HCT116 (cell line): Measurements from ENCODE around the gene ANKRD10. TPM values are rescaled to one million over a fixed set of nuclear protein-coding genes. Genes with fewer than 3 reads are reported as not detected.

Source experiments
- ATAC-seq: fragments of 200-7000 bp; cut with Tn5 transposase; 2 replicates; pipeline ENCODE4 v1.9.1; 2020; ENCODE audit warnings: mild to moderate bottlenecking, moderate library complexity
- BruUV-seq: library from RNA; stranded (reverse); fragments of 400-500 nt; replicated peaks from 2 replicates; lab custom pipeline; 2021; lab: Mats Ljungman, UMichigan
- CTCF ChIA-PET: fragments of 300-600 bp; sonication (Branson Sonifier 250); formaldehyde crosslinking; loops from one replicate; lab custom pipeline; 2021; ENCODE audit warnings: antibody characterized with exemption; lab: Charles Lee
- POLR2A ChIA-PET: fragments of 300-600, 350-600 bp; sonication (Branson Sonifier 250); formaldehyde crosslinking; loops from one replicate; lab custom pipeline; 2021; ENCODE audit warnings: antibody characterized with exemption; lab: Charles Lee
- RAD21 ChIA-PET, 2 experiments: fragments of 300-600 bp; sonication (Branson Sonifier 250); formaldehyde crosslinking; loops; one replicate each; lab custom pipeline; 2023; ENCODE audit warnings: low total read pairs in 2 of 2; ENCODE audit not compliant: uncharacterized antibody in 2 of 2, unreplicated experiment in 2 of 2, low non-redundant PET in 1 of 2; lab: Charles Lee
- DNase-seq: peaks from one replicate; pipeline ENCODE4 v3.0.0-alpha.2; 2010; ENCODE audit warnings: low read depth, low spot score
- H2AFZ ChIP-seq: fragments of 200-600 bp; shearing (Covaris generic), sonication (generic); 2 replicates; pipeline ENCODE4 v1.6.1; 2017; ENCODE audit warnings: low read depth, mixed run types, mixed read lengths, antibody characterized with exemption, low read length; ENCODE audit not compliant: poor library complexity, severe bottlenecking
- H3K27ac ChIP-seq: 2 replicates; pipeline ENCODE4 v1.5.1; 2012; ENCODE audit warnings: low read depth, low read length
- H3K27me3 ChIP-seq: fragments of 200-600 bp; sonication (generic); 2 replicates; pipeline ENCODE4 v1.6.1; 2016; ENCODE audit warnings: mixed run types, low read length, mixed read lengths; ENCODE audit not compliant: insufficient read depth
- H3K36me3 ChIP-seq, 2 experiments: fragments of 200-500 bp in 1 of 2; fragments of 200-600 bp in 1 of 2; sonication (Bioruptor generic) in 1 of 2; sonication (generic) in 1 of 2; 2 replicates each; pipeline versions ENCODE4 v1.5.1 to v1.6.1; 2014 to 2016; ENCODE audit warnings: low read length in 2 of 2, inconsistent platforms in 1 of 2, mixed read lengths in 1 of 2, mixed run types in 1 of 2; ENCODE audit not compliant: insufficient read depth in 2 of 2, control insufficient read depth in 1 of 2
- H3K4me1 ChIP-seq, 2 experiments: fragments of 200-600 bp in 1 of 2; sonication (generic) in 1 of 2; 2 replicates each; pipeline versions ENCODE4 v1.5.1 to v1.6.1; 2012 to 2017; ENCODE audit warnings: low read length in 2 of 2, inconsistent platforms in 1 of 2, mild to moderate bottlenecking in 1 of 2, mixed read lengths in 1 of 2, mixed run types in 1 of 2, moderate library complexity in 1 of 2; ENCODE audit not compliant: insufficient read depth in 2 of 2, control insufficient read depth in 1 of 2
- H3K4me2 ChIP-seq: fragments of 200-600 bp; sonication (generic); 2 replicates; pipeline ENCODE4 v1.6.1; 2017; ENCODE audit warnings: mixed run types, low read length, mixed read lengths
- H3K4me3 ChIP-seq, 2 experiments: fragments of 200-600 bp in 1 of 2; sonication (generic) in 1 of 2; replicated peaks in 1 of 2; 2 replicates each; pipeline ENCODE4 v1.5.1; 2011 to 2016; ENCODE audit warnings: low read length in 2 of 2, control low read depth in 1 of 2, low read depth in 1 of 2, mild to moderate bottlenecking in 1 of 2, mixed read lengths in 1 of 2, mixed run types in 1 of 2
- H3K79me2 ChIP-seq: fragments of 200-600 bp; sonication (generic); 2 replicates; pipeline ENCODE4 v1.6.1; 2017; ENCODE audit warnings: mild to moderate bottlenecking, mixed run types, low read length, moderate library complexity, mixed read lengths; ENCODE audit not compliant: insufficient read depth
- H3K9ac ChIP-seq: fragments of 200-600 bp; sonication (generic); 2 replicates; pipeline ENCODE4 v1.6.1; 2016; ENCODE audit warnings: low read length, mixed read lengths
- H3K9me2 ChIP-seq: fragments of 200-600 bp; sonication (generic), shearing (Covaris generic); 2 replicates; pipeline ENCODE4 v1.6.1; 2017; ENCODE audit warnings: mixed run types, mild to moderate bottlenecking, moderate library complexity; ENCODE audit not compliant: insufficient read depth
- H3K9me3 ChIP-seq, 2 experiments: fragments of 200-500 bp in 1 of 2; fragments of 200-600 bp in 1 of 2; sonication (Bioruptor generic) in 1 of 2; sonication (generic) in 1 of 2; 2 replicates each; pipeline ENCODE4 v1.6.1; 2014 to 2017; ENCODE audit warnings: low read length in 2 of 2, mixed read lengths in 2 of 2, inconsistent platforms in 1 of 2, low read depth in 1 of 2, mild to moderate bottlenecking in 1 of 2, mixed run types in 1 of 2, moderate library complexity in 1 of 2; ENCODE audit not compliant: control insufficient read depth in 1 of 2, insufficient read depth in 1 of 2
- H4K20me1 ChIP-seq: fragments of 200-600 bp; sonication (generic), shearing (Covaris generic); 2 replicates; pipeline ENCODE4 v1.6.1; 2017; ENCODE audit warnings: mixed run types, mild to moderate bottlenecking, moderate library complexity; ENCODE audit not compliant: insufficient read depth
- CEBPB ChIP-seq: IDR thresholded peaks from 2 replicates; pipeline ENCODE4 v1.6.1; 2012; ENCODE audit warnings: low read depth
- EGR1 ChIP-seq: IDR thresholded peaks from 2 replicates; pipeline ENCODE4 v1.6.1; 2012; ENCODE audit warnings: low read depth
- EZH2phosphoT487 ChIP-seq: fragments of 200-600 bp; IDR thresholded peaks from 2 replicates; pipeline ENCODE4 v1.6.1; 2018; ENCODE audit warnings: antibody characterized with exemption, borderline replicate concordance
- FOSL1 ChIP-seq: IDR thresholded peaks from 2 replicates; pipeline ENCODE4 v1.6.1; 2012; ENCODE audit warnings: low read depth
- SIN3A ChIP-seq: IDR thresholded peaks from 2 replicates; pipeline ENCODE4 v1.6.1; 2012; ENCODE audit warnings: low read depth
- SP1 ChIP-seq: IDR thresholded peaks from 2 replicates; pipeline ENCODE4 v1.6.1; 2012; ENCODE audit warnings: low read depth
- ZFX ChIP-seq: fragments of 450-650 bp; IDR thresholded peaks from 2 replicates; pipeline ENCODE4 v1.6.1; 2017
- intact Hi-C: fragments of 100-400 bp; cut with micrococcal nuclease; formaldehyde crosslinking; loops from 2 replicates; pipeline ENCODE4 v1.10.0; 2022
- total RNA-seq: library from RNA; stranded (reverse); gene quantifications from one replicate; pipeline ENCODE4 v1.2.1, GENCODE V29; 2021; ENCODE audit not compliant: unreplicated experiment
- TF ChIP-seq, protein P1 (sequence below), 3 experiments: fragments of 200-600 bp in 1 of 3; sonication (generic) in 1 of 3; IDR thresholded peaks in 2 of 3; conservative IDR thresholded peaks in 1 of 3; 2 replicates each; pipeline ENCODE4 v1.5.1; 2012 to 2017; ENCODE audit warnings: low read depth in 2 of 3, low read length in 2 of 3, antibody characterized with exemption in 1 of 3, borderline replicate concordance in 1 of 3, control low read depth in 1 of 3, mild to moderate bottlenecking in 1 of 3, mixed read lengths in 1 of 3, mixed run types in 1 of 3, moderate library complexity in 1 of 3; ENCODE audit not compliant: insufficient read depth in 1 of 3
- TF ChIP-seq, protein P2 (sequence below): IDR thresholded peaks from 2 replicates; pipeline ENCODE4 v1.6.1; 2012

Gene ANKRD10
- total RNA-seq, 1 experiment from 2014 or later: 173 TPM

DNA sequence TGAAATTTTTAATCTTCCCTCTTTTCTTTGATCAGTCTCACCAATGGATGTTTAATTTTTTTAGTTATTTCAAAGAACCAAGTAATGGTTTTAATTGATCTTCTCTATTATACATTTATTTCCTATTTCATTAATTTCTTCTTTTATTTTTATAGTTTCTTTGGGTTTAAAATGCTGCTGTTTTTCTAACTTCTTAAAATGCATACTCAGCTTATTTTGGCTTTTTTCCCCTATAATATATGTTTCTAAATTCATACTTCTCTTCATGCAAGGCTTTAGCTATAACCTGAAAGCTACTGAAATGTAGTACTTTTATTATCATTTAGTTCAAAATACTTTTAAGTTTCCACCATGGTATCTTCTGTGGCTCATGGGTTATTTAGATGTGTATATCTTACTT, 53.9 kb downstream of the ANKRD10 start:
- Histone ChIP-seq H2AFZ (no peak overlapping the region), H3K9ac (no peak overlapping the region), H4K20me1 (no peaks in the 10 kb centered on the region), H3K27me3 (no peaks in the 10 kb centered on the region), H3K79me2 (no peaks in the 10 kb centered on the region), H3K4me2 (no peak overlapping the region), H3K9me3 (peaks cover 0 to 7% of the 10 kb centered on the region in 2 experiments; a peak in 1 of 4 replicates), H3K9me2 (no peaks in the 10 kb centered on the region), H3K4me3 (no peak overlapping the region), H3K36me3 (no peaks in the 10 kb centered on the region), H3K27ac (no peak overlapping the region), H3K4me1 (no peaks in the 10 kb centered on the region)
- ChIA-PET CTCF (no interaction called here), POLR2A (no interaction called here), RAD21 (no interaction called here)
- ATAC-seq (no peak), DNase-seq (no peak)
- intact Hi-C loops: no loop called here
- TF ChIP-seq, protein P1, sequence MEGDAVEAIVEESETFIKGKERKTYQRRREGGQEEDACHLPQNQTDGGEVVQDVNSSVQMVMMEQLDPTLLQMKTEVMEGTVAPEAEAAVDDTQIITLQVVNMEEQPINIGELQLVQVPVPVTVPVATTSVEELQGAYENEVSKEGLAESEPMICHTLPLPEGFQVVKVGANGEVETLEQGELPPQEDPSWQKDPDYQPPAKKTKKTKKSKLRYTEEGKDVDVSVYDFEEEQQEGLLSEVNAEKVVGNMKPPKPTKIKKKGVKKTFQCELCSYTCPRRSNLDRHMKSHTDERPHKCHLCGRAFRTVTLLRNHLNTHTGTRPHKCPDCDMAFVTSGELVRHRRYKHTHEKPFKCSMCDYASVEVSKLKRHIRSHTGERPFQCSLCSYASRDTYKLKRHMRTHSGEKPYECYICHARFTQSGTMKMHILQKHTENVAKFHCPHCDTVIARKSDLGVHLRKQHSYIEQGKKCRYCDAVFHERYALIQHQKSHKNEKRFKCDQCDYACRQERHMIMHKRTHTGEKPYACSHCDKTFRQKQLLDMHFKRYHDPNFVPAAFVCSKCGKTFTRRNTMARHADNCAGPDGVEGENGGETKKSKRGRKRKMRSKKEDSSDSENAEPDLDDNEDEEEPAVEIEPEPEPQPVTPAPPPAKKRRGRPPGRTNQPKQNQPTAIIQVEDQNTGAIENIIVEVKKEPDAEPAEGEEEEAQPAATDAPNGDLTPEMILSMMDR (IDR thresholded peaks at IDR 0.05 in 2 of 3, conservative IDR thresholded peaks at IDR 0.05 in 1 of 3; ENCODE audit: borderline replicate concordance in 1 of 3, insufficient read depth in 1 of 3, low read depth in 2 of 3, low read length in 2 of 3): no peak
- no peak for TF ChIP-seq FOSL1
- TF ChIP-seq, protein P2, sequence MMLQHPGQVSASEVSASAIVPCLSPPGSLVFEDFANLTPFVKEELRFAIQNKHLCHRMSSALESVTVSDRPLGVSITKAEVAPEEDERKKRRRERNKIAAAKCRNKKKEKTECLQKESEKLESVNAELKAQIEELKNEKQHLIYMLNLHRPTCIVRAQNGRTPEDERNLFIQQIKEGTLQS: no peak
- TF ChIP-seq ZFX: no peak
- no peak for TF ChIP-seq CEBPB
- TF ChIP-seq EGR1: no peak
- no peak for TF ChIP-seq SP1
- no peak for TF ChIP-seq SIN3A
- no peak for TF ChIP-seq EZH2phosphoT487
- BruUV-seq: no TSS peak
